Measurements from ENCODE around the gene LRP11. TPM values are rescaled to one million over a fixed set of nuclear protein-coding genes. Genes with fewer than 3 reads are reported as not detected.
"Not testable (repeated sequence)": the region's sequence is repeated elsewhere in the genome, so short reads cannot be mapped to it uniquely, and the experiment has no call there.

The LRP11 gene
- total RNA-seq, 1 experiment from 2014 or later: 17.7 TPM

- ChIA-PET POLR2A (no interaction called here), CTCF (no interaction called here)
- no peaks in the 10 kb centered on the region for H3K4me1 ChIP-seq
- Mint-ChIP-seq H3K4me1 (ENCODE audit: low read depth, unreplicated experiment) (no peaks in the 10 kb centered on the region), H3K36me3 (ENCODE audit: insufficient read depth, unreplicated experiment) (no peaks in the 10 kb centered on the region), H3K27me3 (ENCODE audit: insufficient read depth, unreplicated experiment) (peaks cover 11% of the 10 kb centered on the region), H3K4me3 (ENCODE audit: unreplicated experiment) (no peak overlapping the region), H3K27ac (ENCODE audit: unreplicated experiment) (no peak overlapping the region), H3K9me3 (ENCODE audit: unreplicated experiment) (no peaks in the 10 kb centered on the region)
- no peaks in the 10 kb centered on the region for H3K36me3 ChIP-seq (ENCODE audit: control insufficient read depth, insufficient read depth, low read length)
- H3K27me3 ChIP-seq (replicated peaks; ENCODE audit: control insufficient read depth, insufficient read depth, low read length): no peaks in the 10 kb centered on the region
- BruUV-seq (replicated peaks): no TSS peak
- DNase-seq: no peak
- H3K4me3 ChIP-seq (ENCODE audit: low read depth, low read length): no peak overlapping the region
- no peak for TF ChIP-seq CTCF (IDR thresholded peaks at IDR 0.05; ENCODE audit: insufficient read depth in 1 of 2, low read depth in 1 of 2, low read length in 1 of 2, severe bottlenecking in 1 of 2, unreplicated experiment in 1 of 2)
- intact Hi-C loops (cut with micrococcal nuclease; ENCODE audit: unreplicated experiment): no loop called here
- H3K9me3 ChIP-seq: no peaks in the 10 kb centered on the region
Measured at GRCh38 chr6:149896491-149896890, 32.3 kb upstream of the LRP11 start.

- no peaks in the 10 kb centered on the region for H3K27me3 ChIP-seq (replicated peaks; ENCODE audit: control insufficient read depth, insufficient read depth, low read length)
- Mint-ChIP-seq H3K9me3 (ENCODE audit: unreplicated experiment) (no peaks in the 10 kb centered on the region), H3K4me1 (ENCODE audit: low read depth, unreplicated experiment) (no peaks in the 10 kb centered on the region), H3K27ac (ENCODE audit: unreplicated experiment) (no peak overlapping the region), H3K4me3 (ENCODE audit: unreplicated experiment) (no peak overlapping the region), H3K36me3 (ENCODE audit: insufficient read depth, unreplicated experiment) (no peaks in the 10 kb centered on the region), H3K27me3 (ENCODE audit: insufficient read depth, unreplicated experiment) (peaks cover 11% of the 10 kb centered on the region)
- H3K36me3 ChIP-seq (ENCODE audit: control insufficient read depth, insufficient read depth, low read length): no peaks in the 10 kb centered on the region
- no peaks in the 10 kb centered on the region for H3K9me3 ChIP-seq
- POLR2A ChIA-PET: no interaction called here
- no TSS peak for BruUV-seq (replicated peaks)
- DNase-seq: no peak
- no peak for TF ChIP-seq CTCF (IDR thresholded peaks at IDR 0.05; ENCODE audit: insufficient read depth in 1 of 2, low read depth in 1 of 2, low read length in 1 of 2, severe bottlenecking in 1 of 2, unreplicated experiment in 1 of 2)
- intact Hi-C loops (cut with micrococcal nuclease; ENCODE audit: unreplicated experiment): no loop called here
- H3K4me1 ChIP-seq: no peaks in the 10 kb centered on the region
- CTCF ChIA-PET: interaction anchor here (0.6 kb wide), 1 partner anchor 74 kb away, joined by 6 read pairs; no protein-coding TSS in a partner anchor
- H3K4me3 ChIP-seq (ENCODE audit: low read depth, low read length): no peak overlapping the region
Measured at GRCh38 chr6:149895833-149896271, 31.7 kb upstream of the LRP11 start.

- no peak overlapping the region for H3K4me3 ChIP-seq (ENCODE audit: low read depth, low read length)
- no peak for TF ChIP-seq CTCF (IDR thresholded peaks at IDR 0.05; ENCODE audit: insufficient read depth in 1 of 2, low read depth in 1 of 2, low read length in 1 of 2, severe bottlenecking in 1 of 2, unreplicated experiment in 1 of 2)
- no peaks in the 10 kb centered on the region for H3K9me3 ChIP-seq
- ChIA-PET POLR2A (no interaction called here), CTCF (interaction anchor here (0.6 kb wide), 1 partner anchor 73 kb away, joined by 6 read pairs; no protein-coding TSS in a partner anchor)
- DNase-seq: no peak
- BruUV-seq (replicated peaks): no TSS peak
- no peaks in the 10 kb centered on the region for H3K36me3 ChIP-seq (ENCODE audit: control insufficient read depth, insufficient read depth, low read length)
- Mint-ChIP-seq H3K9me3 (ENCODE audit: unreplicated experiment) (no peaks in the 10 kb centered on the region), H3K27me3 (ENCODE audit: insufficient read depth, unreplicated experiment) (peaks cover 11% of the 10 kb centered on the region), H3K36me3 (ENCODE audit: insufficient read depth, unreplicated experiment) (no peaks in the 10 kb centered on the region), H3K4me3 (ENCODE audit: unreplicated experiment) (no peak overlapping the region), H3K27ac (ENCODE audit: unreplicated experiment) (no peak overlapping the region), H3K4me1 (ENCODE audit: low read depth, unreplicated experiment) (no peaks in the 10 kb centered on the region)
- no peaks in the 10 kb centered on the region for H3K4me1 ChIP-seq
- H3K27me3 ChIP-seq (replicated peaks; ENCODE audit: control insufficient read depth, insufficient read depth, low read length): no peaks in the 10 kb centered on the region
- intact Hi-C loops (cut with micrococcal nuclease; ENCODE audit: unreplicated experiment): no loop called here
Measured at GRCh38 chr6:149895048-149895590, 31.0 kb upstream of the LRP11 start.

GRCh38 chr6:149891864-149892263 lies 27.7 kb upstream of the LRP11 start:
- POLR2A ChIA-PET; H3K27me3 ChIP-seq (replicated peaks; ENCODE audit: control insufficient read depth, insufficient read depth, low read length); intact Hi-C loops (cut with micrococcal nuclease; ENCODE audit: unreplicated experiment); H3K36me3 Mint-ChIP-seq (ENCODE audit: insufficient read depth, unreplicated experiment); BruUV-seq (replicated peaks); H3K4me3 ChIP-seq (ENCODE audit: low read depth, low read length); H3K9me3 Mint-ChIP-seq (ENCODE audit: unreplicated experiment); H3K36me3 ChIP-seq (ENCODE audit: control insufficient read depth, insufficient read depth, low read length); H3K9me3 ChIP-seq; DNase-seq; H3K4me3 Mint-ChIP-seq (ENCODE audit: unreplicated experiment); H3K4me1 Mint-ChIP-seq (ENCODE audit: low read depth, unreplicated experiment); H3K4me1 ChIP-seq; H3K27ac Mint-ChIP-seq (ENCODE audit: unreplicated experiment); CTCF ChIA-PET: not testable (repeated sequence)
- H3K27me3 Mint-ChIP-seq (ENCODE audit: insufficient read depth, unreplicated experiment): peaks cover 11% of the 10 kb centered on the region
